Neural cell (in vitro differentiated cells): ENCODE data around the gene RSL24D1.
A peak's percentile ranks its signal among the peaks of the same experiment; 100 is the strongest.

Source experiments
- CTCF ChIP-seq: fragments of 450-650 bp; IDR thresholded peaks from 2 replicates; pipeline ENCODE4 v1.5.1; 2014; ENCODE audit warnings: antibody characterized with exemption, mild to moderate bottlenecking, moderate library complexity; ENCODE audit not compliant: poor library complexity, severe bottlenecking
- EP300 ChIP-seq: fragments of 450-650 bp; conservative IDR thresholded peaks from 2 replicates; pipeline ENCODE4 v1.6.1; 2014; ENCODE audit warnings: antibody characterized with exemption, mild to moderate bottlenecking, moderate library complexity; ENCODE audit not compliant: poor library complexity, severe bottlenecking
- EZH2 ChIP-seq: fragments of 200-600, 300-800 bp; shearing (Covaris generic), sonication (generic); IDR thresholded peaks from 2 replicates; pipeline ENCODE4 v1.6.1; 2014; ENCODE audit warnings: antibody characterized with exemption, low read length, borderline replicate concordance, mild to moderate bottlenecking; ENCODE audit not compliant: insufficient read depth, poor library complexity, severe bottlenecking
- MXI1 ChIP-seq: fragments of 450-650 bp; conservative IDR thresholded peaks from 2 replicates; pipeline ENCODE4 v1.6.1; 2014; ENCODE audit warnings: antibody characterized with exemption, mild to moderate bottlenecking; ENCODE audit not compliant: poor library complexity, severe bottlenecking
- POLR2AphosphoS5 ChIP-seq: IDR thresholded peaks from 2 replicates; pipeline ENCODE4 v1.6.1; 2012
- RAD21 ChIP-seq: fragments of 450-650 bp; conservative IDR thresholded peaks from 2 replicates; pipeline ENCODE4 v1.6.1; 2014; ENCODE audit warnings: antibody characterized with exemption, mild to moderate bottlenecking, moderate library complexity
- REST ChIP-seq: IDR thresholded peaks from 2 replicates; pipeline ENCODE4 v1.6.1; 2012; ENCODE audit warnings: borderline replicate concordance
- SMC3 ChIP-seq: fragments of 450-650 bp; conservative IDR thresholded peaks from 2 replicates; pipeline ENCODE4 v1.6.1; 2014; ENCODE audit warnings: antibody characterized with exemption, mild to moderate bottlenecking, moderate library complexity; ENCODE audit not compliant: poor library complexity
- TAF1 ChIP-seq: IDR thresholded peaks from 2 replicates; pipeline ENCODE4 v1.6.1; 2012; ENCODE audit warnings: low read depth

- TF ChIP-seq CTCF (no peak), REST (no peak), POLR2AphosphoS5 (no peak), RAD21 (peak; percentile 22), TAF1 (no peak), MXI1 (no peak), EP300 (no peak), EZH2 (no peak), SMC3 (peak; percentile 10)
Observed at GRCh38 chr15:55197362-55197705, 593 bp upstream of the RSL24D1 start.
